Liver (tissue), 9 donors: Measurements from ENCODE around the gene HPCAL1. TPM values are rescaled to one million over a fixed set of nuclear protein-coding genes. Genes with fewer than 3 reads are reported as not detected.

Experiments used
- DNase-seq: peaks from one replicate; pipeline ENCODE4 v3.0.0-alpha.2; 2017; ENCODE audit warnings: low spot score
- H3K27ac ChIP-seq, 2 donors: one replicate each; pipeline ENCODE4 v1.7.0; 2013; ENCODE audit warnings: inconsistent platforms in 2 of 2, low read length in 2 of 2, control low read depth in 1 of 2, low read depth in 1 of 2, mild to moderate bottlenecking in 1 of 2
- H3K27me3 ChIP-seq, 4 donors: one replicate each; pipeline versions ENCODE4 v1.6.1 to v1.7.0; 2013; ENCODE audit warnings: low read length in 3 of 4, inconsistent platforms in 1 of 4, mild to moderate bottlenecking in 1 of 4, moderate library complexity in 1 of 4; ENCODE audit not compliant: control insufficient read depth in 4 of 4, insufficient read depth in 4 of 4
- H3K36me3 ChIP-seq, 4 donors: one replicate each; pipeline versions ENCODE4 v1.6.1 to v1.7.0; 2013; ENCODE audit warnings: low read length in 3 of 4, mild to moderate bottlenecking in 3 of 4, low read depth in 1 of 4, moderate library complexity in 1 of 4; ENCODE audit not compliant: control insufficient read depth in 4 of 4, insufficient read depth in 3 of 4
- H3K4me1 ChIP-seq, 4 donors: one replicate each; pipeline versions ENCODE4 v1.6.1 to v1.7.0; 2013; ENCODE audit warnings: low read length in 3 of 4, mild to moderate bottlenecking in 3 of 4, moderate library complexity in 1 of 4; ENCODE audit not compliant: control insufficient read depth in 4 of 4, insufficient read depth in 4 of 4
- H3K4me3 ChIP-seq, 3 donors: one replicate each; pipeline versions ENCODE4 v1.6.1 to v1.7.0; 2013; ENCODE audit warnings: low read length in 3 of 3, control low read depth in 1 of 3, low read depth in 1 of 3, mild to moderate bottlenecking in 1 of 3
- H3K9ac ChIP-seq, 2 donors: one replicate each; pipeline ENCODE4 v1.7.0; 2013; ENCODE audit warnings: low read length in 2 of 2, mild to moderate bottlenecking in 2 of 2, moderate library complexity in 2 of 2, control low read depth in 1 of 2, low read depth in 1 of 2
- H3K9me3 ChIP-seq, 4 donors: one replicate each; pipeline versions ENCODE4 v1.6.1 to v1.7.0; 2013; ENCODE audit warnings: low read length in 3 of 4; ENCODE audit not compliant: control insufficient read depth in 4 of 4
- EGR1 ChIP-seq, 2 donors: IDR thresholded peaks; 2 replicates each; pipeline ENCODE4 v1.6.1; 2016 to 2018; ENCODE audit warnings: antibody characterized with exemption in 2 of 2, low read depth in 2 of 2
- FOXA1 ChIP-seq: IDR thresholded peaks from 2 replicates; pipeline ENCODE4 v1.6.1; 2016; ENCODE audit warnings: antibody characterized with exemption
- FOXA2 ChIP-seq: IDR thresholded peaks from 2 replicates; pipeline ENCODE4 v1.6.1; 2016; ENCODE audit warnings: antibody characterized with exemption
- HNF4A ChIP-seq, 2 donors: conservative IDR thresholded peaks; 2 replicates each; pipeline ENCODE4 v1.6.1; 2016; ENCODE audit warnings: antibody characterized with exemption in 2 of 2, mild to moderate bottlenecking in 2 of 2
- HNF4G ChIP-seq: IDR thresholded peaks from 2 replicates; pipeline ENCODE4 v1.6.1; 2016; ENCODE audit warnings: antibody characterized with exemption
- JUND ChIP-seq, 2 donors: IDR thresholded peaks; 2 replicates each; pipeline ENCODE4 v1.6.1; 2016; ENCODE audit warnings: antibody characterized with exemption in 2 of 2
- RAD21 ChIP-seq, 2 donors: IDR thresholded peaks; 2 replicates each; pipeline ENCODE4 v1.6.1; 2016; ENCODE audit warnings: antibody characterized with exemption in 2 of 2, mild to moderate bottlenecking in 2 of 2
- SP1 ChIP-seq: IDR thresholded peaks from 2 replicates; pipeline ENCODE4 v1.6.1; 2018; ENCODE audit warnings: antibody characterized with exemption, mild to moderate bottlenecking
- YY1 ChIP-seq: IDR thresholded peaks from 2 replicates; pipeline ENCODE4 v1.6.1; 2016; ENCODE audit warnings: antibody characterized with exemption, mild to moderate bottlenecking
- WGBS: extraction: QIAGEN DNeasy Blood & Tissue Kit; methylation state at CpG from one replicate; pipeline ENCODE4 v1.1.7; 2013; 5-methylcytosine and 5-hydroxymethylcytosine counted together
- polyA plus RNA-seq, 2 donors: library from polyadenylated mRNA; stranded (reverse) in 1 of 2; unstranded in 1 of 2; fragments of 200-250 nt in 1 of 2; fragments of >200 nt in 1 of 2; fragmentation: Nextera tagmentation in 1 of 2; extraction: Ambion mirVana in 1 of 2; gene quantifications; one replicate each; pipeline versions ENCODE4 v1.2.1 to v1.2.3, GENCODE V29; 2013 to 2015
- total RNA-seq, 2 donors: library from RNA; depleted of rRNA; stranded (reverse); fragments of >200 nt; gene quantifications; one replicate each; pipeline ENCODE4 v1.2.3, GENCODE V29; 2014
- TF ChIP-seq, protein P1 (sequence below): IDR thresholded peaks from 2 replicates; pipeline ENCODE4 v1.6.1; 2016; ENCODE audit warnings: antibody characterized with exemption, mild to moderate bottlenecking
- TF ChIP-seq, protein P2 (sequence below): fragments of 150-350 bp; IDR thresholded peaks from 2 replicates; pipeline ENCODE4 v1.5.1; 2017; ENCODE audit warnings: improper control_type of control experiment, low read depth, low read length; ENCODE audit not compliant: missing input control
- donor health status: healthy.
- donor health status: healthy.
- donor health status: healthy.
- donor health status: healthy.
- donor health status: healthy.

The HPCAL1 gene
- total and polyA plus RNA-seq, 4 donors, result 17.3 to 27.9 (median 22.9) TPM

DNA sequence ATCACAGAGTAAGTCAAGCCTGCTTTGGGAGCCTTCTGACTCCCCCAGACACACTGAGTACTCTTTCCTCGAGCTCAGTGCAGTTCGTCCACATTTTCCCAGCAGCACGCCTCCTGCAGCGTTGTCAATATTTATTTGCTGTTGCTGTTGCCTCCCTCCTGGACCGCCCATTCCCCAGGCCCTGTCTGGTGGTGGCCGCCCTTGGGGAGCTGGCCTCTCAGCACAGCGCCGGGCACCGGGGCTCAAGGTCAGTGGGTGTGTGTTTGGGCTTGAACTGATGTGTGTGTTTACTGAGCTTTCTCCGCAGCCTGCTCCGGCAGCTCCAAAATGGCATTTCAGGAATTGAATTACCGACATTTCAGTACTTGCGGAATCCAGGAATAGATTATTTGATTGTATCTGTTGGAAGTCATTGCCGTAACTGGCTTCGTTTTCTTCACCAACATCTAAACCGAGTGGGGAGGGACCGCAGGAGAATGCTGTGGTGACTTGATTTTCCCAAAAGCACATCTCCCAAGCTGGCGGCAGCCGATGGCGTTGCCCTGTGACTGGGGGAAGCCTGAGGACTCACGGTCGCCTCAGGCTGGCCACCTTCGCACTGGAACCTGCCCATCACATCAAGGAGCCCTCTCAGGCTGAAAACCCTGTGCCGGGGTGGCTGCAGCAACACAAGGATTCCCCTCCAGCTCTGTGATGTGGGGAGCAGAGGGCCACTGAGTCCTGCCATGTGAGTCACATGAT is 66.0 kb downstream of the HPCAL1 start (continued):
- TF ChIP-seq, protein P1, sequence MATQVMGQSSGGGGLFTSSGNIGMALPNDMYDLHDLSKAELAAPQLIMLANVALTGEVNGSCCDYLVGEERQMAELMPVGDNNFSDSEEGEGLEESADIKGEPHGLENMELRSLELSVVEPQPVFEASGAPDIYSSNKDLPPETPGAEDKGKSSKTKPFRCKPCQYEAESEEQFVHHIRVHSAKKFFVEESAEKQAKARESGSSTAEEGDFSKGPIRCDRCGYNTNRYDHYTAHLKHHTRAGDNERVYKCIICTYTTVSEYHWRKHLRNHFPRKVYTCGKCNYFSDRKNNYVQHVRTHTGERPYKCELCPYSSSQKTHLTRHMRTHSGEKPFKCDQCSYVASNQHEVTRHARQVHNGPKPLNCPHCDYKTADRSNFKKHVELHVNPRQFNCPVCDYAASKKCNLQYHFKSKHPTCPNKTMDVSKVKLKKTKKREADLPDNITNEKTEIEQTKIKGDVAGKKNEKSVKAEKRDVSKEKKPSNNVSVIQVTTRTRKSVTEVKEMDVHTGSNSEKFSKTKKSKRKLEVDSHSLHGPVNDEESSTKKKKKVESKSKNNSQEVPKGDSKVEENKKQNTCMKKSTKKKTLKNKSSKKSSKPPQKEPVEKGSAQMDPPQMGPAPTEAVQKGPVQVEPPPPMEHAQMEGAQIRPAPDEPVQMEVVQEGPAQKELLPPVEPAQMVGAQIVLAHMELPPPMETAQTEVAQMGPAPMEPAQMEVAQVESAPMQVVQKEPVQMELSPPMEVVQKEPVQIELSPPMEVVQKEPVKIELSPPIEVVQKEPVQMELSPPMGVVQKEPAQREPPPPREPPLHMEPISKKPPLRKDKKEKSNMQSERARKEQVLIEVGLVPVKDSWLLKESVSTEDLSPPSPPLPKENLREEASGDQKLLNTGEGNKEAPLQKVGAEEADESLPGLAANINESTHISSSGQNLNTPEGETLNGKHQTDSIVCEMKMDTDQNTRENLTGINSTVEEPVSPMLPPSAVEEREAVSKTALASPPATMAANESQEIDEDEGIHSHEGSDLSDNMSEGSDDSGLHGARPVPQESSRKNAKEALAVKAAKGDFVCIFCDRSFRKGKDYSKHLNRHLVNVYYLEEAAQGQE, result peak; percentile 43
- TF ChIP-seq, protein P2, sequence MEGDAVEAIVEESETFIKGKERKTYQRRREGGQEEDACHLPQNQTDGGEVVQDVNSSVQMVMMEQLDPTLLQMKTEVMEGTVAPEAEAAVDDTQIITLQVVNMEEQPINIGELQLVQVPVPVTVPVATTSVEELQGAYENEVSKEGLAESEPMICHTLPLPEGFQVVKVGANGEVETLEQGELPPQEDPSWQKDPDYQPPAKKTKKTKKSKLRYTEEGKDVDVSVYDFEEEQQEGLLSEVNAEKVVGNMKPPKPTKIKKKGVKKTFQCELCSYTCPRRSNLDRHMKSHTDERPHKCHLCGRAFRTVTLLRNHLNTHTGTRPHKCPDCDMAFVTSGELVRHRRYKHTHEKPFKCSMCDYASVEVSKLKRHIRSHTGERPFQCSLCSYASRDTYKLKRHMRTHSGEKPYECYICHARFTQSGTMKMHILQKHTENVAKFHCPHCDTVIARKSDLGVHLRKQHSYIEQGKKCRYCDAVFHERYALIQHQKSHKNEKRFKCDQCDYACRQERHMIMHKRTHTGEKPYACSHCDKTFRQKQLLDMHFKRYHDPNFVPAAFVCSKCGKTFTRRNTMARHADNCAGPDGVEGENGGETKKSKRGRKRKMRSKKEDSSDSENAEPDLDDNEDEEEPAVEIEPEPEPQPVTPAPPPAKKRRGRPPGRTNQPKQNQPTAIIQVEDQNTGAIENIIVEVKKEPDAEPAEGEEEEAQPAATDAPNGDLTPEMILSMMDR, result no peak

DNA sequence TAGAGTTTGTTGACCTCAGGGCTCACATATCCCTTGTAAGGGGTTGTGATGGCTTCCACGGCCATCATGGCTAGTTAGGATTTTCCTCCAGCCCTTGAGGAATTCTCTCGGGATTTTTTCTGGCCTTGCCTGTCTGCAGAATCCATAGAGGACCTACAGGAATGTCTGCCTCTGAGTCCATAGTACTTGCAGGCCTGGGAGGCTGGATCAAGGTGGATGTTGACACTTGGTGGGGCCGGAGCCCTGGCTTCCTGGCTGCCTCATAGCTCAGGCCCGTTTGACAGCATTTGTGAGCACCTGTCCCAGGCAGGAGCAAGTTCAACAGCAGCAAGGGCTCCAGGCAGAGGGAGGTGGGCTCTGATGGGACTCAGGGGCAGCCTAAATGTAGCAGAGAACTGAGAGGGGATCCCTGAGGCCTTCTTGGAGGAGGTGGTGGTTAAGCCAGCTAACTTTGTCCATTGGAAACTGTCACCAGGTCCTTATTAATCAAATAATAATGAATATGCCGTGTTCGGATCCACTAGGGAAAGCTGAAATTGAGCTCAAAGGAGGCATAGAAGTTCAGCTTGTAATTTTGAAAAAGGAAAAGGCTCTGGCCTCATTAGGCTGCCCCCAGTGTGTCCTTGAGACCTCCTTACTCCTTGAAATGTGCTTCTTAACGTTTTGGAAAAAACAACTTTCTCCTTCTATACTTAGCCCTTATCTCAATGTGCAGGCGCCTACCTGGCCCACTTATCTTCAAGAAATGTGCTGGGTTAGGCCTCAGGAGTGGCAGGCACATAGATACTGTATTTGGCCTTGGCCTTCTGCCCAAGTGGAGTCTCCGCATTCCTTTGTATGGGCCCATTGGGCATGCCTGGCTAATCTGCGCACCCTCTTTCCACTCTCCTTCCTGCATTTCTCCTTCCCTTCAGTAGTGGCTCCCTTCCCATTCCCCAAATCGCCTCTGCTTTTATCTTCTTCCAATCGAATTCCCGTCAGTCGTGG is 66.9 kb downstream of the HPCAL1 start:
- DNase-seq, result peak; percentile 79
- TF ChIP-seq, protein P1, result no peak
- TF ChIP-seq, protein P2, result no peak
- TF ChIP-seq HNF4G (no peak), EGR1 (IDR thresholded peaks at IDR 0.05; ENCODE audit: low read depth in 2 of 2) (no peak), RAD21 (IDR thresholded peaks at IDR 0.05) (no peak), SP1 (no peak), YY1 (no peak), FOXA1 (no peak), FOXA2 (no peak), JUND (IDR thresholded peaks at IDR 0.05) (no peak), HNF4A (conservative IDR thresholded peaks at IDR 0.05) (no peak)
- Histone ChIP-seq H3K4me1 (peaks cover 21 to 63% (median 46%) of the 10 kb centered on the region in 4 donors), H3K36me3 (no peaks in the 10 kb centered on the region), H3K4me3 (no peak overlapping the region), H3K27ac (no peak overlapping the region), H3K27me3 (no peaks in the 10 kb centered on the region), H3K9ac (no peak overlapping the region), H3K9me3 (no peaks in the 10 kb centered on the region)
- 78% methylated on average over 14 of the region's 14 CpGs for WGBS
